T-helper 2 cell treated with Interferon-gamma antibody and Interleukin-4, amounts not matched to agents 5 μg/mL and 100 μg/mL, for 36 hours (primary cell): ENCODE results near the gene TIFAB.

Source experiments
- DNase-seq: peaks from one replicate; pipeline ENCODE4 v3.0.0; 2021; ENCODE audit warnings: low spot score
- H3K27ac Mint-ChIP-seq: one replicate; pipeline ENCODE4 v1.8.0; 2021; ENCODE audit warnings: mild to moderate bottlenecking, mixed read lengths
- H3K27me3 Mint-ChIP-seq: one replicate; pipeline ENCODE4 v1.8.0; 2021; ENCODE audit warnings: low read depth, mixed read lengths
- H3K36me3 Mint-ChIP-seq: one replicate; pipeline ENCODE4 v1.8.0; 2021; ENCODE audit warnings: low read depth, mixed read lengths
- H3K4me1 Mint-ChIP-seq: one replicate; pipeline ENCODE4 v1.8.0; 2021; ENCODE audit warnings: low read depth, mixed read lengths
- H3K4me3 Mint-ChIP-seq: one replicate; pipeline ENCODE4 v1.8.0; 2022; ENCODE audit warnings: mild to moderate bottlenecking, moderate library complexity, mixed read lengths
- H3K9me3 Mint-ChIP-seq: one replicate; pipeline ENCODE4 v1.8.0; 2021; ENCODE audit warnings: mixed read lengths

TIFAB gene

GRCh38 chr5:135457424-135458071, 5.4 kb upstream of the TIFAB start:
- DNase-seq, result peak; percentile 29
- no peak overlapping the region for H3K4me3 Mint-ChIP-seq
- no peaks in the 10 kb centered on the region for H3K4me1 Mint-ChIP-seq
- H3K27ac Mint-ChIP-seq, result no peak overlapping the region
- peaks cover 26% of the 10 kb centered on the region for H3K27me3 Mint-ChIP-seq
- H3K9me3 Mint-ChIP-seq, result no peaks in the 10 kb centered on the region
- no peaks in the 10 kb centered on the region for H3K36me3 Mint-ChIP-seq

- H3K27ac Mint-ChIP-seq, result no peak overlapping the region
- no peaks in the 10 kb centered on the region for H3K36me3 Mint-ChIP-seq
- peak; percentile 10 for DNase-seq
- H3K27me3 Mint-ChIP-seq, result peaks cover 18% of the 10 kb centered on the region
- H3K4me1 Mint-ChIP-seq, result no peaks in the 10 kb centered on the region
- no peaks in the 10 kb centered on the region for H3K9me3 Mint-ChIP-seq
- H3K4me3 Mint-ChIP-seq, result no peak overlapping the region
These were observed 4.3 kb upstream of the TIFAB start for GRCh38 chr5:135456238-135457099.

GRCh38 chr5:135455876-135456237, 3.7 kb upstream of the TIFAB start:
- Mint-ChIP-seq H3K9me3 (no peaks in the 10 kb centered on the region), H3K27ac (no peak overlapping the region), H3K4me3 (no peak overlapping the region), H3K27me3 (peaks cover 14% of the 10 kb centered on the region), H3K36me3 (no peaks in the 10 kb centered on the region), H3K4me1 (no peaks in the 10 kb centered on the region)
- no peak for DNase-seq

- no peaks in the 10 kb centered on the region for H3K36me3 Mint-ChIP-seq
- no peak for DNase-seq
- H3K27ac Mint-ChIP-seq, result no peak overlapping the region
- no peaks in the 10 kb centered on the region for H3K4me1 Mint-ChIP-seq
- no peaks in the 10 kb centered on the region for H3K9me3 Mint-ChIP-seq
- no peak overlapping the region for H3K4me3 Mint-ChIP-seq
- H3K27me3 Mint-ChIP-seq, result peaks cover 9% of the 10 kb centered on the region
These were observed 2.8 kb upstream of the TIFAB start for GRCh38 chr5:135454946-135455345.

GRCh38 chr5:135453613-135454012, 1.5 kb upstream of the TIFAB start:
- Mint-ChIP-seq H3K27me3 (peaks cover 5% of the 10 kb centered on the region), H3K4me3 (no peak overlapping the region), H3K9me3 (no peaks in the 10 kb centered on the region), H3K36me3 (no peaks in the 10 kb centered on the region), H3K4me1 (no peaks in the 10 kb centered on the region), H3K27ac (no peak overlapping the region)
- DNase-seq, result no peak

- Mint-ChIP-seq H3K27ac (no peak overlapping the region), H3K4me3 (no peak overlapping the region), H3K36me3 (no peaks in the 10 kb centered on the region), H3K27me3 (peaks cover 5% of the 10 kb centered on the region), H3K9me3 (no peaks in the 10 kb centered on the region), H3K4me1 (no peaks in the 10 kb centered on the region)
- DNase-seq, result no peak
These were observed 400 bp downstream of the TIFAB start for GRCh38 chr5:135451581-135452320.

GRCh38 chr5:135450952-135451351, 1.2 kb downstream of the TIFAB start:
- H3K27me3 Mint-ChIP-seq, result peaks cover 11% of the 10 kb centered on the region
- H3K4me1 Mint-ChIP-seq, result no peaks in the 10 kb centered on the region
- H3K4me3 Mint-ChIP-seq, result no peak overlapping the region
- H3K27ac Mint-ChIP-seq, result no peak overlapping the region
- no peaks in the 10 kb centered on the region for H3K36me3 Mint-ChIP-seq
- no peaks in the 10 kb centered on the region for H3K9me3 Mint-ChIP-seq
- DNase-seq, result no peak

- no peak for DNase-seq
- peaks cover 12% of the 10 kb centered on the region for H3K27me3 Mint-ChIP-seq
- no peaks in the 10 kb centered on the region for H3K9me3 Mint-ChIP-seq
- H3K27ac Mint-ChIP-seq, result no peak overlapping the region
- H3K4me3 Mint-ChIP-seq, result no peak overlapping the region
- H3K36me3 Mint-ChIP-seq, result no peaks in the 10 kb centered on the region
- no peaks in the 10 kb centered on the region for H3K4me1 Mint-ChIP-seq
These were observed 1.8 kb downstream of the TIFAB start for GRCh38 chr5:135450336-135450735.

- Mint-ChIP-seq H3K27me3 (peaks cover 12% of the 10 kb centered on the region), H3K36me3 (no peaks in the 10 kb centered on the region)
These were observed 2.5 kb downstream of the TIFAB start for GRCh38 chr5:135449644-135450043.

GRCh38 chr5:135448791-135449507, 3.2 kb downstream of the TIFAB start:
- DNase-seq, result no peak
- Mint-ChIP-seq H3K9me3 (no peaks in the 10 kb centered on the region), H3K4me3 (no peak overlapping the region), H3K36me3 (no peaks in the 10 kb centered on the region), H3K27ac (no peak overlapping the region), H3K4me1 (no peaks in the 10 kb centered on the region), H3K27me3 (peaks cover 10% of the 10 kb centered on the region)

More at GRCh38 chr5:135449644-135450043, 2.5 kb downstream of the TIFAB start:
- no peak overlapping the region for H3K4me3 Mint-ChIP-seq
- no peaks in the 10 kb centered on the region for H3K4me1 Mint-ChIP-seq
- no peak for DNase-seq
- H3K27ac Mint-ChIP-seq, result no peak overlapping the region
- no peaks in the 10 kb centered on the region for H3K9me3 Mint-ChIP-seq

- DNase-seq, result no peak
- Mint-ChIP-seq H3K27ac (no peak overlapping the region), H3K4me1 (no peaks in the 10 kb centered on the region), H3K36me3 (no peaks in the 10 kb centered on the region), H3K27me3 (peaks cover 8% of the 10 kb centered on the region), H3K4me3 (no peak overlapping the region), H3K9me3 (no peaks in the 10 kb centered on the region)
These were observed 3.9 kb downstream of the TIFAB start for GRCh38 chr5:135448071-135448739.

GRCh38 chr5:135447298-135447929, 4.7 kb downstream of the TIFAB start, which contains the start of gene DCANP1:
Gene DCANP1, minus strand, starts transcription at chr5:135447348. Its CDS starts 240 bp downstream, at chr5:135447108.
- Mint-ChIP-seq H3K4me1 (no peaks in the 10 kb centered on the region), H3K27ac (no peak within 1 kb of the TSS), H3K4me3 (no peak within 1 kb of the TSS), H3K27me3 (peaks cover 6% of the 10 kb centered on the region), H3K36me3 (no peaks in the 10 kb centered on the region), H3K9me3 (no peaks in the 10 kb centered on the region)
- DNase-seq, result no peak

- Mint-ChIP-seq H3K27me3 (peaks cover 6% of the 10 kb centered on the region), H3K4me1 (no peaks in the 10 kb centered on the region), H3K4me3 (no peak overlapping the region), H3K9me3 (no peaks in the 10 kb centered on the region), H3K36me3 (no peaks in the 10 kb centered on the region), H3K27ac (no peak overlapping the region)
- no peak for DNase-seq
These were observed 5.5 kb downstream of the TIFAB start for GRCh38 chr5:135446615-135447014.
